ENCODE data around the gene PTPRN. TPM values are rescaled to one million over a fixed set of nuclear protein-coding genes. Genes with fewer than 3 reads are reported as not detected.

The PTPRN gene
- total RNA-seq, 1 donor from 2014 or later, result 0.60 TPM

- no peak for TF ChIP-seq EZH2phosphoT487 (IDR thresholded peaks at IDR 0.05)
- TF ChIP-seq EZH2 (IDR thresholded peaks at IDR 0.05), result no peak
- no peak for TF ChIP-seq CTCF (IDR thresholded peaks at IDR 0.05)
- Histone ChIP-seq H2AFZ (replicated peaks) (no peak overlapping the region), H3K4me2 (no peak overlapping the region), H3K36me3 (no peaks in the 10 kb centered on the region), H3K27ac (no peak overlapping the region), H3K9ac (no peak overlapping the region), H3K79me2 (ENCODE audit: low read depth) (no peaks in the 10 kb centered on the region), H4K20me1 (ENCODE audit: low read depth) (no peaks in the 10 kb centered on the region), H3F3A (ENCODE audit: low read depth) (peaks cover 13% of the 10 kb centered on the region), H3K27me3 (peaks cover 2% of the 10 kb centered on the region), H3K4me3 (no peak overlapping the region), H3K9me3 (ENCODE audit: low read depth) (no peaks in the 10 kb centered on the region), H3K4me1 (peaks cover 20% of the 10 kb centered on the region)
- H3K27me3 Mint-ChIP-seq (ENCODE audit: insufficient read depth, low read depth), result peaks cover 8% of the 10 kb centered on the region
- peaks cover 34% of the 10 kb centered on the region for H3K4me1 Mint-ChIP-seq
- H3K9me3 Mint-ChIP-seq, result no peaks in the 10 kb centered on the region
- no peak overlapping the region for H3K4me3 Mint-ChIP-seq
- peaks cover 7% of the 10 kb centered on the region for H3K36me3 Mint-ChIP-seq
- no peak overlapping the region for H3K27ac Mint-ChIP-seq
- DNase-seq (ENCODE audit: low spot score), result no peak
Observed at GRCh38 chr2:219282375-219282774, 26.8 kb downstream of the PTPRN start.

GRCh38 chr2:219281588-219281987 is 27.6 kb downstream of the PTPRN start:
- Histone ChIP-seq H3K4me3 (no peak overlapping the region), H3K79me2 (ENCODE audit: low read depth) (no peaks in the 10 kb centered on the region), H3K4me2 (no peak overlapping the region), H3K27ac (no peak overlapping the region), H3K36me3 (no peaks in the 10 kb centered on the region), H3K27me3 (peaks cover 5% of the 10 kb centered on the region), H3K9me3 (ENCODE audit: low read depth) (no peaks in the 10 kb centered on the region), H4K20me1 (ENCODE audit: low read depth) (no peaks in the 10 kb centered on the region), H3K9ac (no peak overlapping the region), H3K4me1 (peaks cover 19% of the 10 kb centered on the region), H3F3A (ENCODE audit: low read depth) (peaks cover 13% of the 10 kb centered on the region), H2AFZ (replicated peaks) (no peak overlapping the region)
- TF ChIP-seq CTCF (IDR thresholded peaks at IDR 0.05) (no peak), EZH2 (IDR thresholded peaks at IDR 0.05) (no peak), EZH2phosphoT487 (IDR thresholded peaks at IDR 0.05) (no peak)
- peaks cover 34% of the 10 kb centered on the region for H3K4me1 Mint-ChIP-seq
- DNase-seq (ENCODE audit: low spot score), result no peak
- H3K27ac Mint-ChIP-seq, result no peak overlapping the region
- peaks cover 8% of the 10 kb centered on the region for H3K27me3 Mint-ChIP-seq (ENCODE audit: insufficient read depth, low read depth)
- no peaks in the 10 kb centered on the region for H3K9me3 Mint-ChIP-seq
- H3K36me3 Mint-ChIP-seq, result peaks cover 7% of the 10 kb centered on the region
- no peak overlapping the region for H3K4me3 Mint-ChIP-seq

- Histone ChIP-seq H3K4me3 (no peak overlapping the region), H3K4me2 (no peak overlapping the region), H3K9me3 (ENCODE audit: low read depth) (no peaks in the 10 kb centered on the region), H3K27ac (no peak overlapping the region), H3K27me3 (peaks cover 5% of the 10 kb centered on the region), H3F3A (ENCODE audit: low read depth) (peaks cover 13% of the 10 kb centered on the region), H4K20me1 (ENCODE audit: low read depth) (no peaks in the 10 kb centered on the region), H3K9ac (no peak overlapping the region), H3K79me2 (ENCODE audit: low read depth) (no peaks in the 10 kb centered on the region), H3K4me1 (peaks cover 15% of the 10 kb centered on the region), H3K36me3 (no peaks in the 10 kb centered on the region), H2AFZ (replicated peaks) (no peak overlapping the region)
- peak overlapping the region; percentile 91 for H3K4me3 Mint-ChIP-seq
- H3K27me3 Mint-ChIP-seq (ENCODE audit: insufficient read depth, low read depth), result peaks cover 8% of the 10 kb centered on the region
- peaks cover 30% of the 10 kb centered on the region for H3K4me1 Mint-ChIP-seq
- DNase-seq (ENCODE audit: low spot score), result no peak
- H3K36me3 Mint-ChIP-seq, result peaks cover 7% of the 10 kb centered on the region
- TF ChIP-seq CTCF (IDR thresholded peaks at IDR 0.05), result no peak
- no peak for TF ChIP-seq EZH2 (IDR thresholded peaks at IDR 0.05)
- no peak for TF ChIP-seq EZH2phosphoT487 (IDR thresholded peaks at IDR 0.05)
- H3K27ac Mint-ChIP-seq, result no peak overlapping the region
- H3K9me3 Mint-ChIP-seq, result no peaks in the 10 kb centered on the region
Observed at GRCh38 chr2:219280651-219281050, 28.6 kb downstream of the PTPRN start.

Measured in neural progenitor cell (in vitro differentiated cells).